GM18519 (cell line): ENCODE measurements around the gene NDC1.
"Not testable (repeated sequence)": the region's sequence is repeated elsewhere in the genome, so short reads cannot be mapped to it uniquely, and the experiment has no call there.

Source experiments
- ATAC-seq: cut with Tn5 transposase; IDR thresholded peaks from one replicate; pipeline ENCODE4 v1.9.1; 2021; ENCODE audit warnings: mild to moderate bottlenecking, moderate library complexity; ENCODE audit not compliant: unreplicated experiment, low FRiP score

Gene NDC1, protein sequence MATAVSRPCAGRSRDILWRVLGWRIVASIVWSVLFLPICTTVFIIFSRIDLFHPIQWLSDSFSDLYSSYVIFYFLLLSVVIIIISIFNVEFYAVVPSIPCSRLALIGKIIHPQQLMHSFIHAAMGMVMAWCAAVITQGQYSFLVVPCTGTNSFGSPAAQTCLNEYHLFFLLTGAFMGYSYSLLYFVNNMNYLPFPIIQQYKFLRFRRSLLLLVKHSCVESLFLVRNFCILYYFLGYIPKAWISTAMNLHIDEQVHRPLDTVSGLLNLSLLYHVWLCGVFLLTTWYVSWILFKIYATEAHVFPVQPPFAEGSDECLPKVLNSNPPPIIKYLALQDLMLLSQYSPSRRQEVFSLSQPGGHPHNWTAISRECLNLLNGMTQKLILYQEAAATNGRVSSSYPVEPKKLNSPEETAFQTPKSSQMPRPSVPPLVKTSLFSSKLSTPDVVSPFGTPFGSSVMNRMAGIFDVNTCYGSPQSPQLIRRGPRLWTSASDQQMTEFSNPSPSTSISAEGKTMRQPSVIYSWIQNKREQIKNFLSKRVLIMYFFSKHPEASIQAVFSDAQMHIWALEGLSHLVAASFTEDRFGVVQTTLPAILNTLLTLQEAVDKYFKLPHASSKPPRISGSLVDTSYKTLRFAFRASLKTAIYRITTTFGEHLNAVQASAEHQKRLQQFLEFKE

DNA sequence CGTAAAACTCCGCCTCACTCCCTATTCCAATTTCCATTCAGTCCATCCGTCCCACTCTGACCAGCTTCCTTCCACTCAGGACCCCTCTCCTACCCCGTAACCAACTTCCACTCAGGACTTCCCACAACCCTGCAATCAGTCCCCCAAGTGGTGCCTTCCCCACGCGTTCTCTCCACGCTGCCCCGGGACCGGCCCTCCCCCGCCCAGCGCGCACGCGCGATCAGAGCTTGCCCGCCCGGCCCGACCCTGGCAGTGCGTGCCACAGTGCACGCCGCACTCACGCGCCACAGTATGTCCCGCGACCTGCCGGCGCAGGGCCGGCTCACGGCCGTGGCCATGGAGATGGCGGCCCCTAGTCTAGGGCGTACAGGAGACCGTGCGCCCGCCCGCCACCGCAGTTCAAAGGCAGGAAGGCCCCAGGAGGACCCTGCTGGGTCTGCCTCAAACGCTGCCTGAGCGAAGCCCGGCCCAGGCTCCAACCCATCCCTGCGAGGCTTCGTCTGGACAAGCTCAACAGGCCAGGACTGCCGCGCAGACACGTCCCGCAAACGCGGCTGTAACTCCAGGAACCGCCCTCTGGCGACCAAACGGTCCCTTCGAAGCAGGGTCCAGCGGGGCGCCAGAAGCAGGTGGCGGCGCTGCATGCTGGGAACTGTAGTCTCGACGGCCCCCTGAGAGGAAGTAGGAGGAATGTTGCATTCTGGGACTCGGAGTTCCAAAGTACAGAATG lies at the start of gene NDC1:
TSS of gene NDC1 (minus strand) at position 373 of the 730 bp plus-strand sequence. CDS start at position 338, 35 bp downstream.
- ATAC-seq = peak; percentile 68

DNA sequence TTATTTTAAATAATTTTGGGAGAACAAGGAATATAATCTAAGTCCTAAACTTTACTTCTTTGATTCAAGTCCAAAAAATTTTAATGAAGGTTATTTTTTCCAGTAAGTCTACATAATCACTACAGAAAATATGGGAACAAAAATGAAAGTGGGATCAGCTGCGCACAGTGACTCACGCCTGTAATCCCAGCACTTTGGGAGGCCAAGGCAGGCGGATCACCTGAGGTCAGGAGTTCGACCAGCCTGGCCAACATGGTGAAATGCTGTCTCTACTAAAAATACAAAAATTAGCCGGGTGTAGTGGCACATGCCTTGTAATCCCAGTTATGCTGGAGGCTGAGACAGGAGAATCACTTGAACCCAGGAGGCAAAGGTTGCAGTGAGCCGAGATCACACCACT lies 45.5 kb upstream of the NDC1 start:
- not testable (repeated sequence) for ATAC-seq

DNA sequence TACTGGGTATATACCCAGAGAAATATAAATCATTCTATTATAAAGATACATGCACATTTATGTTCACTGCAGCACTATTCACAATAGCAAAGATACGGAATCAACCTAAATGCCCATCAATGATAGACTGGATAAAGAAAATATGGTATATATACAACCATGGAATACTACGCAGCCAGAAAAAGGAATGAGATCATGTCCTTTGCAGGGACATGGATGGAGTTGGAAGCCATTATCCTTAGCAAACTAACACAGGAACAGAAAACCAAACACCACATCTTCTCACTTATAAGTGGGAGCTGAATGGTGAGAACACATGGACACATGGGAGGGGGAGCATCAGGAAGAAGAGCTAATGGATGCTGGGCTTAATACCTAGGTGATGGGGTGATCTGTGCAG lies 43.8 kb upstream of the NDC1 start:
- not testable (repeated sequence) for ATAC-seq

DNA sequence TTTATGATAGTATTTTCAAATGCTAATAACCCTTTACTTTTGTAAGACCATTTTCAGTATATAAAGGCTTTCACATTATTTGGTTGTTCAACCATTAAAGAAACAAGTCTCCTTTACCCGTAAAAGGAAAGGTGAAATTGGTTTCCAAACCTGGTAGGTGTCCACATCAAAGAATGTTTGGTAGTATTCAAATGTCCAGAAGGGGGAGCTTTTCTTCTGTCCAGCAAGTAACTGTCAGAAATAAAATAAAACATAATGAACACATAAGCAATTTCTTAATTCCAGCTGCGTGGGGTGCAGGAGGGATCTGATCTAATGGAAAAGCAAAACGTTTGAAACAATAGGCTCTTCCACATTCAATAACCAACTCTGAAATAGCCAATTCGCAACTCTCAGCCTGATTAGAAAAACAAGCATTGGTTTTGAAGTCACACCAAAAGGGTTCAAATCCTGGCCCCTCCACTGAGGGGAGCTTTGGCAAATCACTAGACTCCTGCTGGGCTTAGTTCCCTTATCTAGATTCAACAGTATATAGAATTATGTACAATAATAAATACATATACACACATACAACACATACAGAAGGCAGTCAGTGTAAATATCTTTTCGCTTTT lies 40.5 kb upstream of the NDC1 start:
- no peak for ATAC-seq

DNA sequence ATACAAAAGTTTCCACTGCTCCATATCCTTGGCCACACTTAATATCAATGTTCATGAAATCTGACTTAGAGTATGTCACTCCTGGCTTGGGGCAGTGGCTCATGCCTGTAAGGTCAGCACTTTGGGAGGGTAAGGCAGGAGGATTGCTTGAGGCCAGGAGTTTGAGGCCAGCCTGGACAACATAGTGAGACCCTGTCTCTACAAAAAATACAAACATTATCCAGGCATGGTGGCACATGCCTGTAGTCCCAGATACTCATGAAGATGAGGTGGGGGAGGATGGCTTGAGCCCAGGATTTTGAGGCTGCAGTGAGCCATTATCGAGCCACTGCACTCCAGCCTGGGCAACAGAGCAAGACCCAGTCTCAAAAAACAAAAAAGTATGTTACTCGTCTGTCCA lies 37.1 kb upstream of the NDC1 start:
- ATAC-seq = not testable (repeated sequence)

DNA sequence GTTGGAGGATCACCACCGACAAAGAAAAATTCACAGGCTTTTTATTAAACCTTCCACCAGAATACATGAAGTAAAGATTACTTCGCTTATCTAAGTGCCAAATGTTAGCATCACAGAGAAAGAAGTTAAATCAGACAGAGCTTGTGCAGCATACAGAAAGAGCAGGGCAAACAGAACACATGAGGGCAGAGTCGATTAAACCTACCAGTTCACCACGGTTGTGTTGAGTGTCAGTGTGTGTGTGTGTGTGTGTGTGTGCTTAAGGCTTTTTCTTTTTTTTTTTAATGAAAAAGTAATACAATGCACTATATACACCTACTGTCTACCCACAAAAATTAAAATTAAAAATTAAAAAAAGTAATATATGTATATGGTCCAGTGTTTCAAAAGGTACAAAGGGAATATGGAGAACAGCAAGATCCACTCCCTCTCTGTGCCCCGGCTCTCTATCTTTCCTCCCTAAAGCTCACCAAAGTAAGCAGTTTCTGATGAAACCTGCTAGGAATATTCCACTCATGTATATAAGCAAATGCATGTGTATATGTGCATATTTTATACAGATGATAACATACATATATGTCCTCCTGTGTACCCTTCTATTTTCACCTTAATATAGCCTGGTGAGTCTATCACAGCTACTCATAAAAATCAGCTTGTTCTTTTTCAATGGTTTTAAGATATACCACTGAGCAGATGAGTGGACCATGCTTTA lies 33.8 kb upstream of the NDC1 start:
- no peak for ATAC-seq

DNA sequence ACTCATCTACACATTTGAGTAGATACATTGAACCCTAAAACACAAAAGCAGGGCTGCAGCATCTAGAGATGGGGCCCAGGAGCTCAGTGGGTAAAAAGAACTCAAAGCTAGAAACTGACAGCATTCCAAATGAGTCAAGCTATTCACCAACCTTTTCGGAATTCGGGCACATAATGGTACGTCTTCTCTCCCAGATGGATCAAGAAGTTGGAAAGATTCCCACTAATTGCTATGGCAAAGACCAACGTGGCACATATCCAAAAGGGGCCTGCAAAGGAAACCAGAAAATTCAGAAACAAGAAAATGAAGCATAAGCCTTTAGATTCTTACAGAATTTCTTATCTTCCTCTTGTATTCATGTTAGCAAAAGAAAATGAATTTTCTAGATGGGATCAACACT lies 33.1 kb upstream of the NDC1 start:
- ATAC-seq = no peak

DNA sequence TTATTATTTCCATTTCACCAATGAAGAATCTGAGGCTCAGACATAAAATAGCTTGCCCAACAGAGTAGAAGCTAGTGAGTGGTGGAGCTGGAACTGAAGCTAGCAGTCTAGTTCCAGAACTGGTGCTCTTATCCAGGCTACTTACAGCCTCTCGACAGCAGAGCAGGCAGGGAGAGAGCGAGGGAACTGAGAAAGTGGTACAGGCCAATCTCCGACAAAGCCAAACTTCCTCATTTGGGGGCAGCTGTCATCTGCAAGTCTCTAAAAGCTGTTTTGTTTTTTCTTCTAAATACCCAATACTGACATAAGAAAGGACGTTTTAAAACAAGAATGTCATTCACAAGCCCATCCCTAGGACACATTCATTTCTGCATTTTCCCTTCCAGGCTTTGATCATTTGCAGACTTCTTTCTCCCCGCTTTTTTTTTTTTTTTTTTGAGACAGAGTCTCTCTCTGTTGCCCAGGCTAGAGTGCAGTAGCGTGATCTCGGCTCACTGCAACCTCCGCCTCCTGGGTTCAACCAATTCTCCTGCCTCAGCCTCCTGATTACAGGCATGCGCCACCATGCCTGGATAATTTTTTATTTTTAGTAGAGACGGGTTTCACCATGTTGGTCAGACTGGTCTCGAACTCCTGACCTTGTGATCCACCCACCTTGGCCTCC lies 31.5 kb upstream of the NDC1 start:
- ATAC-seq = no peak

DNA sequence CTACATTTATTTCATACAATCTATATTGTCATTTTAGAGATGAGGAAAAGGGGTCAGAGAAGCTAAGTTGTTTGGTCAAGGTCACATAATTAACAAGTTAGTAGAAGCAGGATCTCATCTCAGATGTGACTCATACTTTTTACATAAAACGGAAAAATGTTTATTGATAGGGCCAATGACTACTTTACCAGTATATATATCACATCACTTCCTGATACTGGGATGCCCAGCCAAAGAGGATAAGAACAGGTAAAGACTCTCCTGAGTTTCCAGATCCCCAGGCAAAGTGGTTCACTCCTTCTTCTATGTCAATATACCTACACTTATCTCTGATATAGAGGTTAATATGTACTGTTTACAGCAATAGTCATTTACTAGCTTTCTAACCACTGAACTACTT lies 30.5 kb upstream of the NDC1 start:
- ATAC-seq = no peak

DNA sequence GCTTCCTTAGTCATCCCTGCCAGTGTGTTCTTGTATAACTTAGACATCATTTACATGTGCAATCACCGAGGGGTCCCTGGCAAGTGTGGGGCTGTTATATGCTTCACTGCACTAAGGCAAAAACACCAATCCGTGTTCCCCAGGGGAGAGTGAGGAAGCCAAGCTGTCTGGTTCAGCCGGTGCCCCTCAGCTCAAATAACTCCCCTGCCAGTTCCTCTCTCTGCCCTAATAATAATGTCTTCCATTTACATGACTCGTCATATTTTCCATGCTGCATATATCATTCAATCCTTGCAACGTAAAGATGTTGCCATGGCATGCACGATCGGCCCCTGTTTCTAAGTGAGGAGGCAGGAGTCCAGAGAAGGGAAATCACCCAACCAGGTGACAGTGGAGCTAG lies 24.4 kb upstream of the NDC1 start:
- no peak for ATAC-seq

DNA sequence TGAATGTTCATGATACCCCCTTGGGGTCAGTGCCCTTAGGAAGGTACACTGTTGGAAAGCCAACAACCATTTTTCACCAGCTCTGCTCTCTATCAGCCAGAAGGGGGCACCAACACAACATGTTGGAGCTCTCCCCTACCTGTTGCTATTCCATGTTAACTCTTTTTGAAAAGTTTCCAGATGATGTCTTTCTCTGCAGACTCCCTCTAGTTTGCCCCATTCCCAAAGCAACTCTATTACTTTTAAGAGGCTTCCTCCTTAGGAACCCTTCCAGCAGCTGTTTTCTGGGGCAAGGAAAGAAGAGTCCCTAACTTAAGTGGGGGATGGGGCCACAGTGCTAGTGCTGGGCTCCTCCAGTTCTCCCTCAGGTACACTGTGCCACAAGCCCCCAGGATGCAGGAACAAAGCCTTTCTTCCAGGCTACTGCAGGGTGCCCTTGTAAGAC lies 22.9 kb upstream of the NDC1 start:
- ATAC-seq = no peak

DNA sequence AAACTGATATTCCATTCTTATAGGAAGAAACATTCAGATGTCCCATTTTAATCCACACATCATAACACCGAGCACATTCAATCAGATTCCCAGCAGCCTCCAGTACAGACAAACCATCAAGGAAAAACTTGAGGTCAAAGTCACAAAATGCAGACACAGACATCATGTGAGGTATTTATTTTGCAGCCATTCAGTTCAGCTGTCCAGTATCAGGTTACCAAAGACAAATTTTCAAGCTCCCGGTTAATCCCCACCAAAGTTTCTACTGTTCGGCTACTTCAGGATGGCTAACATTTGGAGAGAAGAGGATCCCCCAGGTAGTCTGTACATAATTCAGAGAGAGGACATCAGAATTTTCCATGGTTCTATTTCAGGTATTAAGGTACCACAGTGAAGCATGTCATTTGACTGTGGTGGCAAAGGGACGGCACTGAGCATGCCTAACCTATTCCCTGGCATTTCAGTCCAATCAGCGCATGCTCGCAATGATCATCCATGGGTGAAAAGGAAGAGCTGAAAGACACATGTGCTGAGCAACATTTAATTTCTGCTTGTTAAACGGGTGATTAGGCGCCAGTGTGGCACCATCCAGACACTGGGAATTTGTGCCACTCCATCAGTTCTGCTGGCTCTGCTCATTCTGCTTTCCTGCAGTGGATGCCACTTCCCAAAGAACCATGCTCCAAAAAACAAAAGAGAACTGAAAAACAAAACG lies 13.6 kb upstream of the NDC1 start:
- ATAC-seq = no peak

DNA sequence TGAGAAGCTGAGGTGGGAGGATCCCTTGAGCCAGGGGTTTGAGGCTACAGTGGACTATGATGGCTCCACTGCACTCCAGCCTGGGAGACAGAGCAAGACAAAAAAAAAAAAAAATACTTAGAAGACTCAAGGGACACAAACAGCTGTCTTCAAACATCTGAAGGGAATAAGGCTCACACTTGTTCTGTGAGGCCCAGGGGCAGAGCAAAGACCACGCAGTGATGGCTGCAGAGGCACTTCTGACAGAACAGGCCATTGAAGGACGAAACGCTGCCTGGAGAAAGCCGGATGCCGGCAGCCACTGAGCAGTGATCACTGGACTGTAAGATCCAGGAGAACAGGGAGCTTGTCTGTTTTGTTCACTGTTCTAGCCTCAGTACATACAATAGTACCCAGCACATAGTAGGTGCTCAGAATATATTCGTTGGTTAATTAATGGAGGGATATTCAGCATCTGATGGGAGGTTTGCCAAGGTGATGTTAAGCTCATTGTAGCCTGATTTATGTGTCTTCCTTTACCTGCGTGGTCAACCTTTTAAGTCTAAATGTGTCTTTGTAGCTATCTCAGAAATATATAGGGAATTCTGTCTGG lies 12.1 kb upstream of the NDC1 start:
- ATAC-seq = no peak

DNA sequence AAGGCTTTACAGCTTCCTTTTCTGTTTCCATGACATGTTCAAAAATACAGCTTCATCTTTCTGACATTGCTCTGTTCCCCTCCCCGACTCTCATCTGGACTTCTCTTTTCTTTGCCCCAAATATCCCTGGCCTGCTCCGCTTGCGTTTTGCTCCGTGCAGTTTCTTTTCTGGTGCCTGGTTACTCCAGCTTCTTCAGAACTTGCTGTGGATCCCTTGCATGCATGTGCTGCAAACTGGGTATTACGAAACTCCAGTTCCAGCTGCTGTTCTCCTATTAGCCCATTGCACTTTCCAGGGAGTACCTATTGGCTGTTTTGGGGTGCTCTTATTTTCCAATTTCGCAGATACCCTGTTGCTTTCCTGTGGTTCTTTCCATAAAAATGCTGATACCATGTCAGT lies 9.9 kb upstream of the NDC1 start:
- no peak for ATAC-seq

DNA sequence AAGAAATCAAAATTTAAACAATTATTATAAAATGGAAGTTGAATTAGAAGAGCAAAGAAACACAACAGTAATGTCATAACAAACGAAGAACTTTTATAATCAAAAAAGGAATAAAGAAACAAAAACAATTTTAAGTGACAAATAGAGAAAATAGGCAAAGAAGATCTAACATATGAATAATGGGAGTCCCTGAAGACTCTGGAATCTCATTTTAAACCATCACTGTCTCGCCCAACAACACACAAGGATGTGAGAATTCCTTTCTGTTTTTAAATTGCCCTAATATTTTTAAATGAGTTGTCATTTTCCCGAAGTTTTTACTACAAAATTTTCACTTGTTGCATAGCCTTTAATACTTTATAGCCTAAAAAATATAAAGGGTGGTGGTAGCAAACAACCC lies 4.3 kb upstream of the NDC1 start:
- no peak for ATAC-seq

DNA sequence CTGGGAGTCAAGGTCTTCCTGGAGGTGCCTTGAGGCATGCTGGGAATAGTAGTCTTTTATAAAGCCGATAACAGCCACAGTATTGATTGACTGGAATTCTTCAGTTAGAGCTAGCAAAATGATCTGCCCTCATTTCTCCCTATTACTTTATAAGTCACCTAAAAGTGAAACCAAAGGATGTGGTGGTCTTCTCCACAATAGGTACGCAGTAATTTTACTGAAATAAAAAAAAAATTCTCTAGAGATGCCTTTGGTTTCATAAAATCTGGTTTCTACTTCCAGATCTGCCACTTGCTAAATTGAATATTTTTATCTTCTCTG lies 518 bp upstream of the NDC1 start:
- ATAC-seq = no peak

DNA sequence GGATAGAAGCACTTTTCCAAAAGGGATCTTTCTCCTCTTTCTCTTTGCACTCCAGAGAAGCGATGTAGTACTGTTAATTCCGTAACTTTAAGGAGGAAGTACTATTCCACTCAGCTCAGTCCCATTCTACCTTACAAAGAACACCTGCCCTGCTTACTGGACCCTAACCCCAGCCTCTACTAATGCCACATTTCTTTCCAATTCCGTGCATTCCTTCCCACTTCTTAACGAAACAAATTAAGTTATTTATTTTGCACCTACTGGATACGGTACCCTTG lies 511 bp downstream of the NDC1 start:
- ATAC-seq = no peak

DNA sequence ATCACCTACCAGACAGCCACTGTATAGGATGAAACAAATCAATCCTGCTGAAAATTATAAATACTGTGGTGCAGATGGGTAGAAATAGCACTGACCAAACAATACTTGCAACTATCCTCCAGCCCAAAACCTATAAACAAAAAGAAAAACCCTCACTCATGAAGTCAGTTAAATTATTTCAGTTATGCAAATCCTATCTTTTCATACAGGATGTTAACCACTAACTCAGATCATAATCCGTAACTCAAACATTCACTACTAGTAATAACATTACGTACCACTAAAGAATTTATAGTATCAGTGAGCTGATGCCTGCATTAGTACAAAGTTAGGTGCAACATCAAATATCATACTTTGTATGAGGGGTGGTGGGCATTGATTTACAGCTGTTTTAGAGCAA lies 2.6 kb downstream of the NDC1 start:
- ATAC-seq = no peak

DNA sequence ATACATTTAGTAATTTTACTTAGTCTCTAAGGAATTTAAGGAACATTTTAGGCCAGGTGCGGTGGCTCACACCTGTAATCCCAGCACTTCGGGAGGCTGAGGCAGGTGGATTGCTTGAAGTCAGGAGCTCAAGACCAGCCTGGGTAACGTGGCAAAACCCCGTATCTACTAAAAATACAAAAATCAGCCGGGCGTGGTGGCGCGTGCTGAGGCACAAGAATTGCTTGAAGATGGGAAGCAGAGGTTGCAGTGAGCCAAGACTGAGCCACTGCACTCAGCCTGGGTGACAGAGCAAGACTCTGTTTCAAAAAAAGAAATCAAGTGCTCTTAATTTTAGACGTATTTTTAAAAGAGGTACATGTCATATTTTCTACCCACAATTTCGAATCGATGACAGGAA lies 3.3 kb downstream of the NDC1 start:
- no peak for ATAC-seq
